Thyroid gland (tissue), 4 donors: Measurements from ENCODE around the gene KCTD1.

Experiments used
- CTCF ChIP-seq, 6 experiments: fragments of 200-600 bp in 3 of 6; fragments of 450-650 bp in 3 of 6; sonication (generic) in 3 of 6; IDR thresholded peaks; one replicate each; pipeline ENCODE4 v1.5.1; 2016 to 2019; ENCODE audit warnings: antibody characterized with exemption in 6 of 6, mild to moderate bottlenecking in 2 of 6, inconsistent platforms in 1 of 6, moderate library complexity in 1 of 6
- POLR2A ChIP-seq, 2 donors: fragments of 450-650 bp; IDR thresholded peaks; one replicate each; pipeline ENCODE4 v1.6.1; 2017; ENCODE audit warnings: antibody characterized with exemption in 2 of 2, mild to moderate bottlenecking in 2 of 2, moderate library complexity in 1 of 2

DNA sequence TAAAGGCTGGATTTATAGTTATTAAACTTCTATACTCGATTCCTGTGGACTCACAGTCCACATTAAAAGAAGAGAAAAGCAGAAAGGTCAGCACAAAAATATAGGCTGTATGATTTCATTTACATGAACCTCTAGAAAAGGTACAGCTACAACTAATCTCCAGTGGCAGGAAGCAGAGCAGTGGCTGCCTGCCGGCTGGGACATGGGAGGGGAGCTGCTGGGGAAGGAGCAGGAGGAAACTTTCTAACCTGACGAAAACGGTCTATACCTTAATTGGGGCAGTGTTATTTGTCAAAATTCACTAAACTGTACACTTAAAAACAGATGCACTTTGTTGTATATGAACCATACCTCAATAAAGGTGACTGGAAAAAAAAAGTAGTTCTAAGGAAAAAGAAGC lies 26.7 kb downstream of the KCTD1 start:
- no peak for TF ChIP-seq POLR2A (IDR thresholded peaks at IDR 0.05)
- no peak for TF ChIP-seq CTCF (IDR thresholded peaks at IDR 0.05)
